GM21423 (cell line): ENCODE data around the gene HOXB5.
A peak's percentile ranks its signal among the peaks of the same experiment; 100 is the strongest.

Experiments used
- ATAC-seq: cut with Tn5 transposase; IDR thresholded peaks from one replicate; pipeline ENCODE4 v1.9.1; 2021; ENCODE audit warnings: mild to moderate bottlenecking, moderate library complexity; ENCODE audit not compliant: unreplicated experiment

The HOXB5 gene

DNA sequence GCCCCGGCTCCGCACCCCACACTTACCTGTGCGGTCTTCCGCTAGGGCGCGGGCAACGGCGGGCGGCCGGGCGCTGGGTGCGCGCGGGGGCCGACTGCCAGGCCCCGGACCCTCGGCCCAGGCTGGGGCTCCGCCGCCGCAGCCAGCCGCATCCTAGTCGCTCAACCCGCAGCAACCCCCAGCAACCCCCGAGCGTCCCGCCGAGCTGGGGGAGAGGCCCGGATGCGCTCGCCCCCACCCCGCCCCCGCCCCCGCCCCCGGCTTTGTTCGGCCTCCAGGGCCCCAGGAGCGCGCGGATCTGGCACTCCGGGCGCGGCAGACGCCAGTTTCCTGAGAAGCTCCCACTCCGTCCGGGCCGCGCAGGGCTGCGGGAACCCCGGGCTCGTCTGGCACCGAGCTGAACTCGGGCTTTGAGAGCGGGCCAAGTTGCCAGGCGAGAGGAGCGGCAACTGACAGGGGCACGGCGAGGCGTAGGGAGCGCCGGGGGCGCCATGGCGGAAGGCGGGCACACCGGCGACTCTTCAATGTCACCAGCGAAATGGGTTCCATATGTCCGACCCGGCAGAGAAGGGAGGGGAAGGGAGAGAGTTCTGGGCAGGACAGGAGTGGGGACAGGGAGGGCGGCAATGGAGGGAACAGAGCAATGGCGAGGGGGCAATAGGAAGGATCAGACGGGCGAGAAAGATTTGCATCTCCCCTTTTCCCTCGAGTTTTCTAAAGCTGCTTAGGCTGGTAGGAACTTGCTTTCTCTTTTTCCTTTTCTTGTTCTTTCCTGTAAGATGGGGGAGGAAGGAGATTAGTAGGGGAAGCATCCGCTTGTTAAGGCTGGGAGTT lies 29.2 kb downstream of the HOXB5 start:
- ATAC-seq = no peak

DNA sequence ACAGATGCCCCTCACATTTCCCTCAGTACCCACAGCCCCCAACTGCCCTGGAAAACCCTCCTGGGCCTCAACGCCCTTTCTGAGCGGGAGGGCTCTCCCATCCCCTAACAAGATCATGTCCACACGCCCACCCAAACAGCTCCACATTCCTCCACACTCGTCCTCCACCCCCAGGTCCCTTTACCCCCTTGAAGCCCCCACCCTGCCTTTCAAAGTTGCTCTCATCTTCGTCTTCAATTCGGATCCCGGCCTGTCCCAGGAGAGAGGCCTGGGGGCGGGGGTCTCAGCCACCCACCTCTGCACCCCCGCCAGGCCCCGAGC lies 29.8 kb downstream of the HOXB5 start:
- no peak for ATAC-seq

DNA sequence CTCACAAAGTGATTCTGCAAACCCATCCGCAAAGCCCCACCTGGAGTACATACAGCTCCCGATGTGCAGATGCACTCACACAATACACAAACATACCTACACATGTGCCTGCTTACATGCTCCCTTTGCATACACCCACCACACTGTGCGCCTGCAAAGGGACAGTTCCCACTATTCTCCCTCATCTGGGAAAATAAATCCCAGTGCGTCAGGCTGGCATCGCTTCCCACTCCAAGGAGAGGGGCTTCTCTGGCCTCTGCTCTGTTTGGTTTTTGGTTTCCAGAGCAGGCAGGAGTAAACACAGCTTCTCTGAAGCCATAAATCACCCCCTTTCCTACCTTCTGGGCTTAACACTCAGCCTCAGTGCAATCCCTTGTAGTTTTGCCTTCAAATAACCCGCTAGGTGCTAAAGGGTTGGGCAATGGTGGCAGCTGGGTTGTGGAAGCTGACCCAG lies 30.2 kb downstream of the HOXB5 start:
- no peak for ATAC-seq

DNA sequence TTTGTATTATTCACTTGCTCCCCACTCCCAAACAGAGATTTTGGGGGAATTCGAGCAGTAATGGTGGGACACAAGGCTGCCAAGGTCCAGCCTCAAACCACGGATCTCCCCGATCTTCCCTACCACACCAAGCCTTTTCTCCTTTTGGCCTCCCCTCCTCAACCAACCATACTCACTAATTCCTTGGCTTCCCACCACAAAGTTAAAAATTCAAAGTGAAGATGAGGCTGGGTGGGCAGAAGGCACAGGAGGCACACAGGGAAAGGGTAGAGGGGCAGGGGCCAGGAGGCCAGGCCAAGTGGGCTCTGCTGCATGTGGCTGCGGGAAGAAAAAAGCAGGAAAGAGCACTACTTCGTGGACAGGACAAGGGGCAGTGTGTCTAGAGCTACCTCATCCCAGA lies 30.6 kb downstream of the HOXB5 start:
- ATAC-seq = no peak

- ATAC-seq = peak; percentile 72
These were observed 31.4 kb downstream of the HOXB5 start for GRCh38 chr17:48561884-48562810.

DNA sequence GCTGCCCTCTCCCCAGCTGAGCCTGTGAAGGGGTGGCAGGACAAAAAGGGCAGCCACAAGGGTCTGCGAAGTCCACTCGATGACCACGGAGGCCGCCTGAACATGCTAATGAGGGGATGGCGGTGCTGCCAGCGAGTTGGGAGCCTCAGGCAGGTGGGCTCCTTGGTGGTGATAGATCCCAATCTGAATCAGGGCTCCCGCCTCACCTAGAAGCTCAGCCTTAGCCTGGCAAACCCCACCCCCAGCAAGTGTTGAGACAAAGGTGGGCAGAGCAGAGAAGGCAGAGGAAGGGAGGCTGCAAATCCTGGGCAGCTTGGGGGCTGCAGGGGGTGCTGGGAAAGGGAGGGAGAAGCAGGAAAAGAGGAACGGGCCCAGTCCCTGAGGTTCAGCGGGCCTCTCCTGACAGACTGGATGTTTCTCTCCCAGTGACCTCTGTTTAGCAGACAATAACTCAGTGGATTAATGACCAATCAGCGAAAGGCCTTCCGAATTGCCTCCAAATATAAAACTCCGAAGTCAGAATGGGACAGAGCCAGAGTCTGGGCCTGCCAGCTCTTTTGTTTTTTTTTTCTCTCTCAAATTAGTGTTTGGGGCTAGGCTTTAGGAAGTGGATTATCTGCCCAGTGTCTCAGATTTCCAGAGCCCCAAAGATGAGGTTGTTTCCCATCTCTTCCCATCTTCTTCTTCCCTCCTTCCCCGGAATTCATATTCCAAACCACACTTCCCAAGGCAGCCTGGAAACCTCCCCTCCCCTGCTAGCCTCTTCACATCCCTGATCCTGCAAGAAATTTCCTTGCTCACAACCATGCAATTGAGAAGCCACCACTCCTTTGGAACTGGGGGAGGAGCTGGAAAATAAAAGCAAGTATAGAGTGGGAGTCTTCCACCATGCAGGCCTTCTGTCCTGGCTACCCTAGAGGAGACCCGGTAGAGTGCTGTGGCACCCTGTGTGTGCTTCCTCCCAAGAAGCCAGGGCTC lies 33.5 kb downstream of the HOXB5 start:
- no peak for ATAC-seq

GRCh38 chr17:48559122-48559839 lies 34.3 kb downstream of the HOXB5 start:
- no peak for ATAC-seq

DNA sequence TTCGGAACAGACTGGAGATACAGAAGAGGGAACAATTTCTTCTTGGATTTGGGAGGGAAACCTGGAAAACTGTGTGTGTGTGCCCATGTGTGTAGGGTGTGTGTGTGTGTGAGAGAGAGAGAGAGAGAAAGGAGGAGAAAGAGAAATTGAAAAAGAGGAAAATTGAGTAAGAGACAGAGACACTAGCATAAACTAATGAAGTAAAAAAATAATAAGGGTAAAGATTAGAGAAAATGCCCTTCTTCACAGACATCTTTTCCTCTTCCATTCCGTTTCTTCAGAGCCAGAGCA lies 34.8 kb downstream of the HOXB5 start:
- no peak for ATAC-seq

DNA sequence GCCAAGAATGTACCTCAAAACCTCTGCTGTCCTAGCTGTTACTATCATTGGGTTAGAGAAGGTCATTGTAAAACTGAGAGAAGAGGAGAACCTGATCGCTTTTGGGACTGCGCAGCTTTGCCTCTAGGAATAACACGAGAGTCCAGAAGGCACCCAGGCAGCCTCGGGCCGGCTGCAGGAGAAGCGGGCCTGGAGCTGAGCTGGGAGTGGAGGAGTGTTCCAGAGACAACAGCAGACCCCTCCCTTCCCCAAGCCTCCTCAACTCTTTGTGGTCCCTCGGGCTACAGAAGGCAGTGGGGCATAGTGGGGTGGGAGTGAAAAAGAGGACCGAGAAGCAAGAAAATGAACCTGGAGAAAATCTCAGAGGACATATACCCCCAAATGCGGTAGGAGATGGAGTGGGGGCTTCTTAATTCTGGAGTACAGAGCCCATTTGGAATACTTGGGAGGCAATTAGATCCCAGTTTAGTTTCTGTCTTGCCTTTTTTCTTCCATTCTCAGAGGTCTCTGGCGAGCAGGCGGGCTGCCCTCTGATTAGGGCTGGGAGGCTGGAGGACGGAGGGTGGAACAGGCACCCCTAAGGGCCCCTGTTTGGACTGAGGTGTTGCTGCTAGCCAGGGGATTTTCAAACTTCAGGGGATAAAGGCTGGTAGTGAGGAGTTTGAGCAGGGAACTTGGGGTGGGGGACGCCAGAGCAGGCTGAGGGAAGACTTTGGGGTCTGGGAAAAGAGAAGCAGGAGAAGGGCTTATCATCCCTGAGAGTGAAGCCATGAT lies 35.3 kb downstream of the HOXB5 start:
- ATAC-seq = no peak

DNA sequence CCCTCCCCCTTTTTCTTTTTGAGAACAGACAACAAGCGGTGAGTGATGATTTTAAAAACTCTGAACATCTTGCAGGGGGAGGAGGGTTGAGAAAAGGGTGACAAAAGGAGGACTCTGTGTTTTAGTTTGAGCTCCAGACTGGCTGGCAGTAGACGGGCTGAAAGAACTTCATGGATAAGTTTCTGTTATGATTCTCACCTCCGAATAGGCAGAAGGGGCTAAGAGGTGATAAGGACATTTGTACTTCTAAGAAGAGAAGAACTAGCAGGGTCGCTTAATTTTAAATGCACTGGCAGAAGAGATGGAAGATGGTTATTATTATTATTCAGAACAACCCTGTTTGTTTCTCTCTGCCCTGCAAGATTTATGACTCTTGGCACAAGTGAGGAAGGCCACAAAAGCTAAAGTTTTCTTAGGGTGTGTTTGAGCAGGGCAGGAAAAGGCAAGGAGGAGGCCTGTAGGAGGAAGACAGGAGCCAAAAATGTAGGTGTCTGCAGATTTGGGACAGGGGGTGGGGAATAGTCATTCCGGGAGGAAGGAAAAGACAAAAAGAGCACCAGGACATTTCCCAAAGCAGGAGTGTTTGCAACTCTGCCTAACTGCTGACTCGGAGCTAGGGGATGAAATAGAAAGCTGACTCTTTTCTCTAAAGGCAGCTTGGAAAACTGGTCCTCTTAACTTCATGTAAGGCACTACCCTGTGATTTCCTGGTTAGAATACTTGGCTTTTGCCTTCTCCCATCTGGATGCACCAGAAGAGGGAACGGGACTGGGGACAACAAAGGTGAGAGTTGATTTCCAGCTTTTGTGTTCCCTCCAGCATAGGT lies 36.8 kb downstream of the HOXB5 start:
- no peak for ATAC-seq

- ATAC-seq = no peak
These were observed 37.4 kb downstream of the HOXB5 start for GRCh38 chr17:48556229-48556575.

- ATAC-seq = no peak
These were observed 38.0 kb downstream of the HOXB5 start for GRCh38 chr17:48555258-48556228.

DNA sequence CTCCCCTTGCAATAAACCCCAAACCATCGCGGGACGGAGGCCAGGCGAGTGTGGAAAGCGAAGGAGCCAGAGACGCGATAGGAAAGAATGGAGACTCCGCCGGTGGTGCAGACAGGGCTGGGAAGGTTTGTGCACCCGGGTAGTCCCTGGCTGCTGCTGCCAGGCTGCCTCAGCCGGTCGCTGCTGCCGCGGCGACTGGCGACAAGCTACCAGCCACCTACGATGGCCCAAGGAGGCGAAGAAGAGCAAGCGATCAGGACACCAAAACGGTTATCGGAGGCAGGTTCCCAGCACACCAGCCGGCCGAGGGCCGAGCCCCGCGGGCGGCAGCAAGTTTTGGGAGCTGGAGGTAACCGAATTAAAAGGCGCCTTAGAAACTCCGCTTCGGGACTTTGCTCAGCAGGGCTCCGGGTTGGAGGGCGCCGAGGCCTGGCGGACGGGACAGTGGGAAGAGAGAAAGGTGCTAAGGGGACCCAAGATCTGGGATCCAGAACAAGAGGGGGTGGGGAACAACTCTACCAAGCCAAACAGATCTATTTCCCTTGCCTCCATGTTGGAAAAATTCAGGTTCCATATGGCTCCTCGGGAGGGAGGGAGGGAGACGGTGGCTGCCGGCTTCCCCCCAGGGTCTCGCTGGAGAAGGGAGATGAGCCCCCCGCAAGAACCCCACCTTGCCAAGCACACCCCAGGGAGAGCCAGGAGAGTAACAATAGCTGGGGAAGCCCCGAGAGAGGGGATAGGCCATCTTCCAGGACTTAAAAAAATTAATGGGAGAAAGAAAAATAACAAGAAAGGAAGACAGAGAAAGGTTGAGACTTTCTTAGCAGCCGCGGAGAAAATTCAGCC lies 38.9 kb downstream of the HOXB5 start:
- no peak for ATAC-seq

GRCh38 chr17:48553826-48554225 lies 39.8 kb downstream of the HOXB5 start:
- ATAC-seq = no peak

GRCh38 chr17:48553190-48553547 lies 40.4 kb downstream of the HOXB5 start:
- no peak for ATAC-seq

- no peak for ATAC-seq
These were observed 41.0 kb downstream of the HOXB5 start for GRCh38 chr17:48552466-48553189.
